Fibroblast of mammary gland (primary cell): Measurements from ENCODE around the gene KDF1.
A peak's percentile ranks its signal among the peaks of the same experiment; 100 is the strongest.

ENCODE experiments used
- DNase-seq: peaks from one replicate; pipeline ENCODE4 v3.0.0-alpha.2; 2010; ENCODE audit warnings: low read depth
- H3K4me3 ChIP-seq: 2 replicates; pipeline ENCODE4 v1.5.1; 2011; ENCODE audit warnings: low read depth, mild to moderate bottlenecking, low read length, moderate library complexity; ENCODE audit not compliant: control insufficient read depth
- CTCF ChIP-seq: conservative IDR thresholded peaks from 2 replicates; pipeline ENCODE4 v1.5.1; 2011; ENCODE audit warnings: low read depth, low read length, inconsistent platforms; ENCODE audit not compliant: control insufficient read depth, insufficient read depth

Gene KDF1

GRCh38 chr1:27004471-27005165 is 44.4 kb upstream of the KDF1 start:
- peak; percentile 77 for DNase-seq
- H3K4me3 ChIP-seq, result no peak overlapping the region
- TF ChIP-seq CTCF, result no peak

- DNase-seq, result peak; percentile 37
These were observed 43.6 kb upstream of the KDF1 start for GRCh38 chr1:27003745-27004470.

GRCh38 chr1:27001570-27002360 is 41.5 kb upstream of the KDF1 start:
- H3K4me3 ChIP-seq, result no peak overlapping the region
- peak; percentile 78 for DNase-seq
- TF ChIP-seq CTCF, result no peak

More at GRCh38 chr1:27003745-27004470, 43.6 kb upstream of the KDF1 start:
- TF ChIP-seq CTCF, result no peak
- H3K4me3 ChIP-seq, result no peak overlapping the region

- no peak for TF ChIP-seq CTCF
- DNase-seq, result peak; percentile 91
These were observed 40.7 kb upstream of the KDF1 start for GRCh38 chr1:27000817-27001460.

GRCh38 chr1:27000090-27000816 is 40.0 kb upstream of the KDF1 start:
- H3K4me3 ChIP-seq, result no peak overlapping the region
- no peak for TF ChIP-seq CTCF

More at GRCh38 chr1:27000817-27001460, 40.7 kb upstream of the KDF1 start:
- no peak overlapping the region for H3K4me3 ChIP-seq

More at GRCh38 chr1:27000090-27000816, 40.0 kb upstream of the KDF1 start:
- DNase-seq, result no peak
